ENCODE results near the gene CALR.

Gene CALR

GRCh38 chr19:12979974-12980373 is 41.6 kb downstream of the CALR start:
- no peak for DNase-seq (ENCODE audit: low spot score)

GRCh38 chr19:12982648-12983047 is 44.2 kb downstream of the CALR start:
- DNase-seq (ENCODE audit: low spot score), result no peak

- DNase-seq (ENCODE audit: low spot score), result no peak
These were observed 44.7 kb downstream of the CALR start for GRCh38 chr19:12983091-12983490.

- DNase-seq (ENCODE audit: low spot score), result peak; percentile 85
These were observed 45.2 kb downstream of the CALR start for GRCh38 chr19:12983542-12984142.

GRCh38 chr19:12984143-12984627 is 45.8 kb downstream of the CALR start:
- no peak for DNase-seq (ENCODE audit: low spot score)

- no peak for DNase-seq (ENCODE audit: low spot score)
These were observed 46.3 kb downstream of the CALR start for GRCh38 chr19:12984683-12985048.

GRCh38 chr19:12985049-12985776 is 46.8 kb downstream of the CALR start:
- DNase-seq (ENCODE audit: low spot score), result no peak

GRCh38 chr19:12986726-12987125 is 48.3 kb downstream of the CALR start:
- DNase-seq (ENCODE audit: low spot score), result no peak

GRCh38 chr19:12987190-12987589 is 48.8 kb downstream of the CALR start:
- no peak for DNase-seq (ENCODE audit: low spot score)

- no peak for DNase-seq (ENCODE audit: low spot score)
These were observed 49.4 kb downstream of the CALR start for GRCh38 chr19:12987781-12988180.

GRCh38 chr19:12990431-12990830 is 52.0 kb downstream of the CALR start:
- DNase-seq (ENCODE audit: low spot score), result no peak

GRCh38 chr19:12990853-12991252 is 52.4 kb downstream of the CALR start:
- no peak for DNase-seq (ENCODE audit: low spot score)

GRCh38 chr19:12991296-12991695 is 52.9 kb downstream of the CALR start:
- DNase-seq (ENCODE audit: low spot score), result no peak

GRCh38 chr19:12992729-12993128 is 54.3 kb downstream of the CALR start:
- no peak for DNase-seq (ENCODE audit: low spot score)

GRCh38 chr19:12993562-12993961 is 55.2 kb downstream of the CALR start:
- no peak for DNase-seq (ENCODE audit: low spot score)

Data from HuH-7.5 (cell line).